SJSA1 (cell line): ENCODE measurements around the gene HDAC7. TPM values are rescaled to one million over a fixed set of nuclear protein-coding genes. Genes with fewer than 3 reads are reported as not detected.

Source experiments
- DNase-seq, 2 experiments: peaks; one replicate each; pipeline ENCODE4 v3.0.0-alpha.2; 2015 to 2020; ENCODE audit warnings: low spot score in 2 of 2, low read depth in 1 of 2
- H3K27ac ChIP-seq: fragments of 250-450 bp; sonication (Bioruptor Pico); 2 replicates; pipeline ENCODE4 v1.5.1; 2020; ENCODE audit warnings: mild to moderate bottlenecking, moderate library complexity
- H3K27me3 ChIP-seq: fragments of 250-450 bp; sonication (Bioruptor Pico); replicated peaks from 2 replicates; pipeline ENCODE4 v1.5.1; 2020; ENCODE audit warnings: mild to moderate bottlenecking, moderate library complexity
- H3K36me3 ChIP-seq: fragments of 250-450 bp; sonication (Bioruptor Pico); 2 replicates; pipeline ENCODE4 v1.5.1; 2020; ENCODE audit warnings: mild to moderate bottlenecking
- H3K4me1 ChIP-seq: fragments of 250-450 bp; sonication (Bioruptor Pico); replicated peaks from 2 replicates; pipeline ENCODE4 v1.6.1; 2021; ENCODE audit warnings: mild to moderate bottlenecking
- H3K4me3 ChIP-seq: fragments of 250-450 bp; sonication (Bioruptor Pico); 2 replicates; pipeline ENCODE4 v1.5.1; 2020; ENCODE audit warnings: mild to moderate bottlenecking
- H3K9me3 ChIP-seq: fragments of 250-450 bp; sonication (Bioruptor Pico); replicated peaks from 2 replicates; pipeline ENCODE4 v1.5.1; 2020; ENCODE audit warnings: mild to moderate bottlenecking
- total RNA-seq: library from RNA; depleted of rRNA; stranded (reverse); fragments of >200 nt; shearing (Covaris generic); gene quantifications from 2 replicates; pipeline ENCODE4 v1.2.3, GENCODE V29; 2014

HDAC7 gene
- total RNA-seq, 1 experiment from 2014 or later: 37.5 TPM

DNA sequence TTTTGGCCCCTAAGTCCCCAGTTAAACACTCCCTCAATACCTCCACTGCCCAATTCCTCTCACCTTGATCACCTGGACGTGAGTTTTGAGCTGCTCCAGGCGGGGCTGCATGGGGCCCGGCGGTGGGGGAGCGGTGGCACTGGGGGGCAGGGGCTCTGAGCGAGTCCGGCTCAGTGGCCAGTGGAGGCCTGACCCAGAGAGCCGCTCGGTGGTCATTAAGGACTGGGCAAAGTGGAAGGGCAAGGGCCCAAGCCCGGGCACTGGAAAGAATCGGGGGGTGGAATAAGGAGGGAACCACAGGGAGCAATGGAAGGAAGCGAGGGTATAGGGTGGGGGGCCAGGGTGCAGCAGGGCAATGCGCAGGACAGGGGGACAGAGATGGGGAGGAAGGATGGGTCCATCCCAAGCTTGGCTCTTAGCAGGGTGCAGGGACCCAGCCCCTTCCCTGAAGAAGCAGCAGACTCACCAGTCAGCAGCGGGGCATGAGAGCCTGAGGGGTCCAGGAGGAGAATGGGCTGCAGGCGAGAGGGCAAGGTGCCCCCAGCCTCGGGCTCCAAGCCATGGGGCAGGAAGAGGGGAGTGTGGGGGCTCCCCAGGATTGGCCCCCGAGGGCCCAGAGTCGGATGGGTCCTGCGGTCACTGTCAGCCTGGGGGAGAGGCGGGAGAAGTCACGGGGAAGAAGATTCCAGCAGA lies 24.4 kb downstream of the HDAC7 start:
- DNase-seq: no peak
- no peaks in the 10 kb centered on the region for H3K9me3 ChIP-seq
- no peaks in the 10 kb centered on the region for H3K4me1 ChIP-seq
- no peak overlapping the region for H3K27ac ChIP-seq
- no peaks in the 10 kb centered on the region for H3K27me3 ChIP-seq
- H3K36me3 ChIP-seq: peaks cover 91% of the 10 kb centered on the region
- H3K4me3 ChIP-seq: no peak overlapping the region

DNA sequence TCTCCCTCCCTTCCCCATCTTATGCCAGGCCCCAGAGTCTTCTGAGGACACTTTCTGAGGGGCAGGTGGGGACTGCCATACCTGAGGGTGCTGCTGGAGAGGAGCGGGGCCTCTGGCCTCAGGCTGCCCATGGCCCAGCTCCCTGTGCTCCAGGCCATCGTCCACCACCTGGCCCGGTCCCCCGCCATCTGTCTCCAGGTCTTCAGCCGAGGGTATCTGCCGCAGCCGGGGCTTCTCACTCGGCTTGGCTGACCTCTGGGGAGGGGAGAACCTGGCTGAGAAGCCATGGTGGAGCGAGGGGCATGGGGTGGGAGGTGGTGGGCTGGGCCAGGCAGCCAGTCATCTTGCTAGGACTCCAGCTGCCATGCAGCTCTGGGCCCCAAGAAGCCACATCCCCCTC lies 25.0 kb downstream of the HDAC7 start:
- no peak overlapping the region for H3K27ac ChIP-seq
- DNase-seq: no peak
- H3K36me3 ChIP-seq: peaks cover 91% of the 10 kb centered on the region
- no peaks in the 10 kb centered on the region for H3K4me1 ChIP-seq
- H3K4me3 ChIP-seq: no peak overlapping the region
- no peaks in the 10 kb centered on the region for H3K9me3 ChIP-seq
- no peaks in the 10 kb centered on the region for H3K27me3 ChIP-seq

DNA sequence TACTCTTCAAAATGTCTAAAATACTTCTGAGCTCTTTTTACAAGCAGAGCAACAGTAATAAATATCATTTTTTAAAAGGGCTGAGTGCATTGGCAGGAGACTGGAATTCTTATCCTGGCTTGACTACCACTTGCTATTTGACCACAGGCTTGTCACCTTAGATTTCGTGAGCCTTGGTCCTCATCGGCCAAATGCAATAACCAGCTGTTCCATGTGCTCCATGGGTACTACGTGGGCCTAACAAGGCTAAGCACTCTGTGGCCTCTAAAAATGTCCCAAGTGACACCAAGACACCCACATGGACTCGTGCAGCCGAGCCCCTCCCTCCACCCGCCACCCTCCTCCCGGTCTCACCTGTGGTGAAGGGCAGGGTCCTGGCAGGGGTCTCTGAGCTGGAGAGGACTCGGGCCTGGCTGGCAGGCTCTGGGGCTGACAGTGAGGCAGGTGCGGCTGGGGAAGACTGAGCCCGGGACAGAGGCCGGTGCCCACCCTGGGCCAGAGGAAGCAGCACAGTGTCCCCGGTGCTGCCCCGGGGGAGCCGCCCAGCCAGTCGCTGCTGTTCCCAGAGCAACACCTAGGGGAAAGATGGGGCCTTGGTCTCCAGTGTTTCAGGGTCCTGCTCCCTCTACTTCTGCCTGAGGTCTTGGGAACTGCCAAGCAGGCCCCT lies 26.6 kb downstream of the HDAC7 start:
- no peaks in the 10 kb centered on the region for H3K27me3 ChIP-seq
- H3K4me1 ChIP-seq: no peaks in the 10 kb centered on the region
- H3K36me3 ChIP-seq: peaks cover 91% of the 10 kb centered on the region
- no peak for DNase-seq
- H3K9me3 ChIP-seq: no peaks in the 10 kb centered on the region
- no peak overlapping the region for H3K4me3 ChIP-seq
- no peak overlapping the region for H3K27ac ChIP-seq

DNA sequence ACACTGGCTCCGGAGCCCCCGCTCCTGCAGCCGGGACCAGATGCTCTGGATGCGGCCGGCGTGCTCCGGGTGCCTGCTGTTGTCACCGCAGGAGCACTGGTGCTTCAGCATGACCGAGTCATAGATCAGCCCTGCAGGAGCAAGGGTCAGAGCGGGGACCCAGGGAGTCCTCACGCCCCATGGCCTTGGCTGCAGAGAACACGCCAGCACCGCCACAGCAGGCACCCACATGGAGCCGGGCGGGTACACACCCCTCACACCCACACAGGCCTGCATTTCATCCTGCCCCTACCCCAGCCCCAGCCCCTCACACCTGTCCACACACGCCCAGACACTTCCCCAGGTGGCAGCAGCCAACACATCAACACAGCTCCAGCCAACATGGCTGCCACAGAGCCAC lies 27.8 kb downstream of the HDAC7 start:
- no peaks in the 10 kb centered on the region for H3K4me1 ChIP-seq
- DNase-seq: no peak
- H3K27ac ChIP-seq: no peak overlapping the region
- no peaks in the 10 kb centered on the region for H3K9me3 ChIP-seq
- peaks cover 92% of the 10 kb centered on the region for H3K36me3 ChIP-seq
- no peaks in the 10 kb centered on the region for H3K27me3 ChIP-seq
- no peak overlapping the region for H3K4me3 ChIP-seq

DNA sequence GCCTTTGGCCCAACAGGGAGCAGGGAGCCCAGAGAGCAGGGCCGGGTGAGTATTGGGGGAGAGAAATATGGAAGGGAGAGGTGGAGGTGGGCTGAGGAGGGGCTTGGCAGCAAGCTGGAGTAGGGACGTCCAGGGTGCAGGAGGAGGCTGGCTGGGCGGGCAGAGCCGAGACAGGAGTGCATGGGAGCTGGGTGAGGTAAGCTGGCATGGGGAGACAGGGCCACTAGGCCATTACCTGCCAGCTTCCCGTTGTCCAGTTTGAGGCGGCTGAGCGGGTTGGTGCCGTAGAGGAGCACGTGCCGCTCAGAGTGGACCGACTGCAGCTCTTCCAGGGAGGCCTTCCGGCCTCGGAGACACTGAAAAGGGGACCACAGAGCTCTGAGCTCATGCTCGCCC lies 28.4 kb downstream of the HDAC7 start:
- H3K4me1 ChIP-seq: no peaks in the 10 kb centered on the region
- H3K9me3 ChIP-seq: no peaks in the 10 kb centered on the region
- no peak overlapping the region for H3K4me3 ChIP-seq
- no peaks in the 10 kb centered on the region for H3K27me3 ChIP-seq
- H3K36me3 ChIP-seq: peaks cover 92% of the 10 kb centered on the region
- H3K27ac ChIP-seq: no peak overlapping the region
- DNase-seq: no peak

- H3K27me3 ChIP-seq: no peaks in the 10 kb centered on the region
- DNase-seq: no peak
- H3K27ac ChIP-seq: no peak overlapping the region
- H3K36me3 ChIP-seq: peaks cover 92% of the 10 kb centered on the region
- H3K9me3 ChIP-seq: no peaks in the 10 kb centered on the region
- no peaks in the 10 kb centered on the region for H3K4me1 ChIP-seq
- no peak overlapping the region for H3K4me3 ChIP-seq
Measured at GRCh38 chr12:47790676-47791350, 28.9 kb downstream of the HDAC7 start.

DNA sequence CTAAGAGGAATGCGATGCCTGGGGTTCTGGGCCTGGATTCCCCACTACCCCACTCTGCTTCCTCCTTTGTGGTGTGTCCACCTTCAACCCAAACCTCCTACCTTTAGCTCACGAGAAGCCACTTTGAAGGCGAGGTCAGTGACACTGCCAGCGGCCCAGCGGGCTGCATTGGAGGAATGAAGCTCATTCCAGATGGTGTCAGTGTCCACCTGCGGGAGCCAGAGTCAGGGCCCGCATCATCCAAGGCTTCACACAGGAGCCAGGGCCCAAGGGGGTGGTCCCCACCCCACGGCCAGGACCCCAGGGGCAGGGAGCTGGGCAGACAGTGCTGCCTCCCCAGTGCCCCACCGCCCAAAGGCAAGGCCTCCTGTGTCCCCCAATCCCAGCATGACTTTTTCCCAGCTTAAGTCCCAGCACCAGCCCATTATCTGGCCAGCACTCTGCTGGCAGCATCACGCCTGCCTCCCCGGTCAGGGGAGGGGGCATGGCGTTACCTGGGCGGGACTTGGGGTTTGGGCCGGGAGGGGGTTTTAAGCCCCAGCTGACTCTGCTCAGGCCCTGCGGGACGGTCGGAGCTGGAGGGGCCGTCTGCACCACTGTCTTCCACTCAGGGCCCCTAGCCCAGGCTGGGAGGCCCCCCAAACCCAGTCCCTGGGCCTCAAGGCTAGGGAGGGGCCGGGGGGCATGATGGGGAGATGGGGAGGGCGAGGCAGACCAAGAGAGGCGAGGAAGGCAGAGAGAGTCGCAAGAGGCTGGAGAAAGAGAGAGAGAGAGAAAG lies 29.8 kb downstream of the HDAC7 start:
- H3K9me3 ChIP-seq: no peaks in the 10 kb centered on the region
- H3K36me3 ChIP-seq: peaks cover 92% of the 10 kb centered on the region
- no peaks in the 10 kb centered on the region for H3K4me1 ChIP-seq
- no peak overlapping the region for H3K27ac ChIP-seq
- no peak for DNase-seq
- H3K4me3 ChIP-seq: no peak overlapping the region
- no peaks in the 10 kb centered on the region for H3K27me3 ChIP-seq

GRCh38 chr12:47789141-47789540 lies 30.6 kb downstream of the HDAC7 start:
- no peak for DNase-seq
- H3K27ac ChIP-seq: no peak overlapping the region
- no peaks in the 10 kb centered on the region for H3K9me3 ChIP-seq
- no peaks in the 10 kb centered on the region for H3K4me1 ChIP-seq
- no peaks in the 10 kb centered on the region for H3K27me3 ChIP-seq
- peaks cover 92% of the 10 kb centered on the region for H3K36me3 ChIP-seq
- no peak overlapping the region for H3K4me3 ChIP-seq

- no peak for DNase-seq
- H3K36me3 ChIP-seq: peaks cover 95% of the 10 kb centered on the region
- no peak overlapping the region for H3K27ac ChIP-seq
- no peaks in the 10 kb centered on the region for H3K27me3 ChIP-seq
- H3K9me3 ChIP-seq: no peaks in the 10 kb centered on the region
- H3K4me1 ChIP-seq: peaks cover 5% of the 10 kb centered on the region
- H3K4me3 ChIP-seq: no peak overlapping the region
Measured at GRCh38 chr12:47787596-47788319, 31.9 kb downstream of the HDAC7 start.

GRCh38 chr12:47786662-47787280 lies 32.9 kb downstream of the HDAC7 start:
- Histone ChIP-seq H3K27ac (no peak overlapping the region), H3K4me3 (no peak overlapping the region), H3K4me1 (peaks cover 11% of the 10 kb centered on the region), H3K27me3 (no peaks in the 10 kb centered on the region), H3K36me3 (peaks cover 98% of the 10 kb centered on the region), H3K9me3 (no peaks in the 10 kb centered on the region)
- DNase-seq: no peak

DNA sequence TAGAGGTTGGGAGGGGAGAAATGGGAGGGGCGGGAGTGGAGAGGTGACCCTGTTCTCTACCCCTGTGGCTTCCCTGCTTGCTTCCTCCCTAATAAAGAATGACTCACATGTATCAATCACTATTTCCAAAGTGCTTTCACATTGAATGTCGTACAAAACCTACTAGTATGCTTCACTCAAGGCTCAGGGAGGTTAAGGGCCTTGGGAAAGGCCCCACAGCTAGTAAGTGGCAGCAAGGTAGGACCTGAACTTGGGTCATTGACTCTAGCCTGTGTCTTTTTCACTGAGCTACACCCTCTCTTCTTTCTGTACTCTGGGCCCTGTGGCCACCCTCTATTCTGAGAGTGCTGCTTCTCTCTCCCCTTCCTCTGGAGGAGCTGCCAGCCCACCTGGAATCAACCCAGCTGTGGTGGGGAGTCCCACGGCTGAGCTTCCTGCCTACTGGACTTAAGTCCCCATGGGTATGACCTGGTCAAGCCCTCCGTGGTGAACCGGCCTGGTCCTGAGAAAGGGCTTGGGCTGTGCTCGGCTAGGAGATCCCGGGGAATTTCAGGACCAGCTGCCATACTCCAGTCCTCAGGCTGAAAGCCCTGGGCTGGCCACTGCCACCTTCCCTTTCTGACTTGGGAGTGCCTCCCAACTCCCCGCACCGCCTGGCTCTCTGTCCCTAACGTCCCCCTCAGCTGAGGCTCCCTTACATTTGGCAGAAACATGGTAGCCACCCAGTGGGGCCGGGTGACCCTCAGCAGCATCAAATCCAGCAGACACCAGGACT lies 33.6 kb downstream of the HDAC7 start:
- no peaks in the 10 kb centered on the region for H3K27me3 ChIP-seq
- DNase-seq: no peak
- no peaks in the 10 kb centered on the region for H3K9me3 ChIP-seq
- peaks cover 11% of the 10 kb centered on the region for H3K4me1 ChIP-seq
- no peak overlapping the region for H3K27ac ChIP-seq
- peaks cover 100% of the 10 kb centered on the region for H3K36me3 ChIP-seq
- no peak overlapping the region for H3K4me3 ChIP-seq

GRCh38 chr12:47785036-47785886 lies 34.4 kb downstream of the HDAC7 start:
- no peaks in the 10 kb centered on the region for H3K27me3 ChIP-seq
- H3K27ac ChIP-seq: no peak overlapping the region
- peaks cover 11% of the 10 kb centered on the region for H3K4me1 ChIP-seq
- DNase-seq: no peak
- H3K4me3 ChIP-seq: no peak overlapping the region
- no peaks in the 10 kb centered on the region for H3K9me3 ChIP-seq
- H3K36me3 ChIP-seq: peaks cover 92% of the 10 kb centered on the region
